H1 (cell line): Measurements from ENCODE around the gene TTC21A. TPM values are rescaled to one million over a fixed set of nuclear protein-coding genes. Genes with fewer than 3 reads are reported as not detected.

Experiments used
- CTCF ChIA-PET: fragments of 300-600 bp; sonication (Branson Sonifier 250); formaldehyde crosslinking; loops from one replicate; lab custom pipeline; 2021; ENCODE audit not compliant: partially characterized antibody; lab: Charles Lee
- POLR2A ChIA-PET: fragments of 300-600 bp; sonication (Branson Sonifier 250); formaldehyde crosslinking; loops from one replicate; lab custom pipeline; 2021; ENCODE audit warnings: inconsistent platforms; ENCODE audit not compliant: partially characterized antibody; lab: Charles Lee
- DNase-seq, 2 experiments: peaks; one replicate each; pipeline versions ENCODE4 v3.0.0 to v3.0.0-alpha.2; 2010 to 2022; ENCODE audit warnings: low spot score in 2 of 2, low read depth in 1 of 2, mixed read lengths in 1 of 2
- FAIRE-seq: peaks from 2 replicates; lab custom pipeline; 2011; peaks lifted over from hg19 to GRCh38; lab: Jason Lieb, UNC
- H2AFZ ChIP-seq: 2 replicates; pipeline ENCODE4 v1.8.1; 2012; ENCODE audit warnings: low read length, inconsistent platforms
- H2AK5ac ChIP-seq: 2 replicates; pipeline ENCODE4 v1.6.1; 2013; ENCODE audit warnings: low read depth, low read length
- H2BK120ac ChIP-seq: replicated peaks from 2 replicates; pipeline ENCODE3; 2013; ENCODE audit warnings: low read depth, low read length, inconsistent platforms
- H2BK12ac ChIP-seq: 2 replicates; pipeline ENCODE4 v1.6.1; 2013; ENCODE audit warnings: low read depth, low read length
- H2BK15ac ChIP-seq: 2 replicates; pipeline ENCODE4 v1.6.1; 2013; ENCODE audit warnings: low read length
- H2BK20ac ChIP-seq: 2 replicates; pipeline ENCODE4 v1.6.1; 2013; ENCODE audit warnings: low read length
- H2BK5ac ChIP-seq: 2 replicates; pipeline ENCODE4 v1.6.1; 2013; ENCODE audit warnings: low read depth, low read length
- H3K14ac ChIP-seq: 2 replicates; pipeline ENCODE4 v1.6.1; 2013; ENCODE audit warnings: inconsistent platforms; ENCODE audit not compliant: insufficient read length
- H3K18ac ChIP-seq: 2 replicates; pipeline ENCODE4 v1.6.1; 2013; ENCODE audit warnings: low read length; ENCODE audit errors: extremely low read depth
- H3K23ac ChIP-seq: 2 replicates; pipeline ENCODE4 v1.6.1; 2013; ENCODE audit warnings: inconsistent platforms; ENCODE audit not compliant: insufficient read length
- H3K23me2 ChIP-seq: 2 replicates; pipeline ENCODE4 v1.6.1; 2013; ENCODE audit warnings: low read depth, low read length
- H3K27ac ChIP-seq: 2 replicates; pipeline ENCODE4 v1.6.1; 2011; ENCODE audit warnings: low read depth, low read length, inconsistent platforms
- H3K27me3 ChIP-seq, 4 experiments: replicated peaks in 1 of 4; 1 replicate in 1 of 4; 2 replicates in 3 of 4; pipeline versions ENCODE4 v1.6.1 to v1.8.1; 2011 to 2013; ENCODE audit warnings: low read length in 3 of 4, mild to moderate bottlenecking in 3 of 4, inconsistent platforms in 2 of 4, mixed read lengths in 2 of 4, moderate library complexity in 1 of 4; ENCODE audit not compliant: control insufficient read depth in 3 of 4, insufficient read depth in 3 of 4; ENCODE audit errors: extremely low read depth in 1 of 4
- H3K36me3 ChIP-seq, 4 experiments: 2 replicates each; pipeline versions ENCODE4 v1.6.1 to v1.8.1; 2011 to 2013; ENCODE audit warnings: mild to moderate bottlenecking in 4 of 4, low read length in 3 of 4, moderate library complexity in 2 of 4, control low read depth in 1 of 4, inconsistent platforms in 1 of 4; ENCODE audit not compliant: insufficient read depth in 4 of 4, control insufficient read depth in 2 of 4
- H3K4ac ChIP-seq: replicated peaks from 2 replicates; pipeline ENCODE3; 2013; ENCODE audit warnings: low read length, low read depth, mixed read lengths, inconsistent platforms; ENCODE audit not compliant: insufficient read length
- H3K4me1 ChIP-seq, 4 experiments: replicated peaks in 1 of 4; 1 replicate in 1 of 4; 2 replicates in 3 of 4; pipeline versions ENCODE4 v1.6.1 to v1.8.1; 2011 to 2013; ENCODE audit warnings: low read length in 3 of 4, inconsistent platforms in 2 of 4, mixed read lengths in 1 of 4; ENCODE audit not compliant: insufficient read depth in 4 of 4, control insufficient read depth in 3 of 4
- H3K4me2 ChIP-seq, 2 experiments: 2 replicates each; pipeline versions ENCODE4 v1.6.1 to v1.8.1; 2011 to 2013; ENCODE audit warnings: low read depth in 2 of 2, low read length in 2 of 2, control low read depth in 1 of 2, inconsistent platforms in 1 of 2, mild to moderate bottlenecking in 1 of 2; ENCODE audit not compliant: insufficient read depth in 1 of 2
- H3K4me3 ChIP-seq, 4 experiments: fragments of 200-600, 300-600 bp in 1 of 4; sonication (generic), shearing (Covaris generic), sonication (Bioruptor Twin) in 1 of 4; 2 replicates each; pipeline versions ENCODE4 v1.5.1 to v1.8.1; 2011 to 2016; ENCODE audit warnings: low read length in 4 of 4, low read depth in 3 of 4, control low read depth in 2 of 4, inconsistent platforms in 2 of 4, mild to moderate bottlenecking in 2 of 4, mixed read lengths in 1 of 4, moderate library complexity in 1 of 4; ENCODE audit not compliant: insufficient read depth in 2 of 4; ENCODE audit errors: extremely low read depth in 1 of 4
- H3K56ac ChIP-seq: replicated peaks from 2 replicates; pipeline ENCODE3; 2013; ENCODE audit warnings: low read depth, mild to moderate bottlenecking, mixed read lengths, low read length, inconsistent platforms; ENCODE audit not compliant: insufficient read length
- H3K79me1 ChIP-seq: 2 replicates; pipeline ENCODE4 v1.6.1; 2013; ENCODE audit warnings: low read depth, low read length, control low read depth
- H3K79me2 ChIP-seq, 2 experiments: 2 replicates each; pipeline versions ENCODE4 v1.6.1 to v1.8.1; 2012 to 2013; ENCODE audit warnings: low read length in 2 of 2, mild to moderate bottlenecking in 2 of 2, inconsistent platforms in 1 of 2; ENCODE audit not compliant: insufficient read depth in 2 of 2, control insufficient read depth in 1 of 2
- H3K9ac ChIP-seq, 4 experiments: replicated peaks in 1 of 4; 1 replicate in 1 of 4; 2 replicates in 3 of 4; pipeline versions ENCODE4 v1.6.1 to v1.8.1; 2011 to 2013; ENCODE audit warnings: low read depth in 3 of 4, low read length in 3 of 4, control low read depth in 2 of 4, mild to moderate bottlenecking in 2 of 4, moderate library complexity in 2 of 4, inconsistent platforms in 1 of 4; ENCODE audit errors: extremely low read depth in 1 of 4
- H3K9me3 ChIP-seq, 2 experiments: 2 replicates each; pipeline versions ENCODE4 v1.6.1 to v1.8.1; 2012 to 2013; ENCODE audit warnings: mild to moderate bottlenecking in 2 of 2, moderate library complexity in 2 of 2, control low read depth in 1 of 2, inconsistent platforms in 1 of 2, low read depth in 1 of 2, low read length in 1 of 2, mixed read lengths in 1 of 2; ENCODE audit not compliant: insufficient read depth in 2 of 2
- H4K20me1 ChIP-seq, 2 experiments: replicated peaks in 1 of 2; 2 replicates each; pipeline versions ENCODE3 to v1.8.1; 2011 to 2013; ENCODE audit warnings: inconsistent platforms in 2 of 2, low read length in 2 of 2, mild to moderate bottlenecking in 1 of 2; ENCODE audit not compliant: insufficient read depth in 2 of 2, control insufficient read depth in 1 of 2
- H4K5ac ChIP-seq: 2 replicates; pipeline ENCODE4 v1.6.1; 2013; ENCODE audit warnings: low read length, low read depth, mixed read lengths, inconsistent platforms; ENCODE audit not compliant: insufficient read length
- H4K8ac ChIP-seq: 2 replicates; pipeline ENCODE4 v1.8.0; 2013; ENCODE audit warnings: mild to moderate bottlenecking, moderate library complexity, low read length, inconsistent platforms; ENCODE audit not compliant: insufficient read depth; ENCODE audit errors: extremely low read depth
- H4K91ac ChIP-seq: replicated peaks from 2 replicates; pipeline ENCODE3; 2013; ENCODE audit warnings: low read length, mixed read lengths, inconsistent platforms; ENCODE audit not compliant: insufficient read length
- ATF3 ChIP-seq: IDR thresholded peaks from 2 replicates; pipeline ENCODE4 v1.6.1; 2011; ENCODE audit warnings: low read depth, mild to moderate bottlenecking, low read length; ENCODE audit not compliant: insufficient read depth
- CBX8 ChIP-seq: fragments of 300-800, 300-1000 bp; sonication (generic); IDR thresholded peaks from 2 replicates; pipeline ENCODE4 v1.7.1; 2016; ENCODE audit warnings: low read depth, low read length, borderline replicate concordance
- GTF2F1 ChIP-seq: IDR thresholded peaks from 2 replicates; pipeline ENCODE4 v1.6.1; 2012; ENCODE audit warnings: low read depth, low read length, improper control_type of control experiment, borderline replicate concordance
- PHF8 ChIP-seq: fragments of 200-600 bp; sonication (generic); conservative IDR thresholded peaks from 2 replicates; pipeline ENCODE4 v1.7.1; 2012; ENCODE audit warnings: low read depth, mild to moderate bottlenecking, inconsistent platforms, low read length, moderate library complexity
- SIN3A ChIP-seq, 2 experiments: IDR thresholded peaks in 1 of 2; conservative IDR thresholded peaks in 1 of 2; 2 replicates each; pipeline ENCODE4 v1.6.1; 2011 to 2012; ENCODE audit warnings: low read length in 2 of 2, improper control_type of control experiment in 1 of 2, low read depth in 1 of 2, mild to moderate bottlenecking in 1 of 2
- SP2 ChIP-seq: IDR thresholded peaks from 2 replicates; pipeline ENCODE4 v1.6.1; 2012; ENCODE audit warnings: mild to moderate bottlenecking, low read length, inconsistent platforms
- TAF1 ChIP-seq: IDR thresholded peaks from 2 replicates; pipeline ENCODE4 v1.6.1; 2011; ENCODE audit warnings: mild to moderate bottlenecking, low read depth, low read length
- TBP ChIP-seq: IDR thresholded peaks from 2 replicates; pipeline ENCODE4 v1.6.1; 2011; ENCODE audit warnings: low read depth, low read length, improper control_type of control experiment
- WGBS, 2 experiments: shearing (Covaris generic) in 1 of 2; methylation state at CpG; one replicate each; pipeline versions ENCODE4 v1.1.6 to v1.1.7; 2013 to 2015; ENCODE audit warnings: low lambda C conversion rate in 2 of 2, mixed read lengths in 2 of 2, inconsistent platforms in 1 of 2, low coverage in 1 of 2, missing lambda C conversion rate in 1 of 2; ENCODE audit not compliant: insufficient replicate concordance in 2 of 2, insufficient coverage in 1 of 2, insufficient read length in 1 of 2; ENCODE audit errors: extremely low coverage in 1 of 2, missing lambda C conversion rate in 1 of 2; 5-methylcytosine and 5-hydroxymethylcytosine counted together
- polyA plus RNA-seq, 7 experiments: library from polyadenylated mRNA; depleted of rRNA in 3 of 7; stranded (reverse) in 5 of 7; unstranded in 2 of 7; fragments of >200 nt in 5 of 7; fragments of 200-250 nt in 2 of 7; gene quantifications; 1 replicate in 5 of 7; 2 replicates in 1 of 7; 4 replicates in 1 of 7; pipeline versions ENCODE4 v1.2.1 to v1.2.3, GENCODE V29; 2011 to 2013; ENCODE audit warnings: missing spikeins in 2 of 7, mixed read lengths in 2 of 7
- total RNA-seq: library from RNA; stranded (reverse); fragmentation: NEBNext Ultra II Directional; extraction: Animal tissue kit (Norgen Biotek cat#: 25700); gene quantifications from 2 replicates; pipeline ENCODE4 v1.2.1, GENCODE V29; 2021
- TF ChIP-seq, protein P1 (sequence below), 3 experiments: IDR thresholded peaks; 1 replicate in 2 of 3; 2 replicates in 1 of 3; pipeline versions ENCODE4 v1.5.1 to v1.6.1; 2011; ENCODE audit warnings: low read length in 3 of 3, mild to moderate bottlenecking in 3 of 3, inconsistent platforms in 2 of 3, low read depth in 1 of 3, moderate library complexity in 1 of 3; ENCODE audit not compliant: insufficient read depth in 1 of 3; ENCODE audit errors: control extremely low read depth in 1 of 3

TTC21A gene
- total and polyA plus RNA-seq, 2 of the 8 experiments (the other 6 are each of a cell fraction or from before 2014, with no cell fraction given), result 2.3 to 2.8 TPM

DNA sequence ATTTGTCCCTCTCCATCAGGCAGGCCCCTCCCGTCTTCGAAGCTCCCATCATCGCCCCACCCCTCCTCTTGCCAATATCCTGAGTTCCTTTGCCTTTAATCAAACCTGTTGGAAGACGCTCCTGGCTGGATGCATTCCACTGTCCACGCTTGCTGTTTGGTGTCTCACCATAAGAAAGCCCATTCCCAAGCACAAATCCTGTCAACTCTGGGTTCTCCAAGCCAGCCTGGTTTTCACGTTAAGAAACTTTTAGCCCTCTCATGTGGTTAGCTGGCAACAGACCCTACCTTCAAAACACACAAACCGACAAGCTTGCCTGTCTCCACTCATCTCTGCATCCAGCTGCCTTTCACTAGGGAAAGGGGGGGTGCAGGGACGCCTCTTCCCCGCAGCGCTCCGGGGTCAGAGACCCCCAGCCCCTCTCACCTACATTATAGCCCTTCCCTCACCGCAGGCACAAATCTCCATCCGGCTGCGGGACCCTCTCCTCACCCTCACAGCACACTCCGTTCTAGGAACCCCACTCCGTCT is 1.1 kb upstream of the TTC21A start:
- peak overlapping the region; percentile 77 to 92 (median 84) for H3K4me3 ChIP-seq
- H3K4ac ChIP-seq, result peak overlapping the region; percentile 45
- H3K79me1 ChIP-seq, result peaks cover 6% of the 10 kb centered on the region; the same call in 1 of the 2 replicates
- peaks cover 0 to 10% of the 10 kb centered on the region in 2 experiments for H4K20me1 ChIP-seq
- H3K27me3 ChIP-seq, result peaks cover 0 to 8% (median 3%) of the 10 kb centered on the region in 4 experiments; a peak in 2 of 7 replicates
- no peak overlapping the region for H2BK12ac ChIP-seq
- H3K18ac ChIP-seq, result no peak overlapping the region
- no peak overlapping the region for H2BK5ac ChIP-seq
- peaks cover 12% of the 10 kb centered on the region; the same call in 1 of the 2 replicates for H3K23me2 ChIP-seq
- H3K4me2 ChIP-seq, result peak overlapping the region; percentile 92 to 93
- H3K23ac ChIP-seq, result no peak overlapping the region
- no peak overlapping the region for H4K5ac ChIP-seq
- ChIA-PET CTCF (interaction anchor here (0.9 to 10.4 kb wide), 14 partner anchors 9 to 184 kb away, joined by 3 to 106 read pairs (median 6); no protein-coding TSS in a partner anchor), POLR2A (interaction anchor here (0.7 to 2.5 kb wide), 5 partner anchors 9 to 182 kb away, joined by 3 to 8 read pairs (median 3); no protein-coding TSS in a partner anchor)
- no peaks in the 10 kb centered on the region for H3K36me3 ChIP-seq
- H3K9me3 ChIP-seq, result no peaks in the 10 kb centered on the region
- H3K56ac ChIP-seq, result no peak overlapping the region
- whole genome bisulfite sequencing, 2 experiments, result 13% methylated on average over 15 of the region's 16 CpGs; no CpG with 5 or more reads in 1 of the 2 experiments
- H2AK5ac ChIP-seq, result no peak overlapping the region
- DNase-seq (no peak), FAIRE-seq (no peak)
- peak overlapping the region in 3 of 4 experiments; percentile 59 to 80 (median 60); a peak in 6 of 7 replicates for H3K9ac ChIP-seq
- H2AFZ ChIP-seq, result 0 out of 2 replicates have a peak overlapping the region, but pooled peaks have one; percentile 82
- H3K14ac ChIP-seq, result no peak overlapping the region
- H3K27ac ChIP-seq, result no peak overlapping the region
- no peaks in the 10 kb centered on the region for H3K79me2 ChIP-seq
- H4K8ac ChIP-seq, result peak overlapping the region; percentile 86
- no peak overlapping the region for H2BK120ac ChIP-seq
- no peak overlapping the region for H4K91ac ChIP-seq
- no peak overlapping the region for H2BK15ac ChIP-seq
- H2BK20ac ChIP-seq, result no peak overlapping the region
- no peaks in the 10 kb centered on the region; a peak in 2 of 7 replicates for H3K4me1 ChIP-seq
- TF ChIP-seq, protein P1, sequence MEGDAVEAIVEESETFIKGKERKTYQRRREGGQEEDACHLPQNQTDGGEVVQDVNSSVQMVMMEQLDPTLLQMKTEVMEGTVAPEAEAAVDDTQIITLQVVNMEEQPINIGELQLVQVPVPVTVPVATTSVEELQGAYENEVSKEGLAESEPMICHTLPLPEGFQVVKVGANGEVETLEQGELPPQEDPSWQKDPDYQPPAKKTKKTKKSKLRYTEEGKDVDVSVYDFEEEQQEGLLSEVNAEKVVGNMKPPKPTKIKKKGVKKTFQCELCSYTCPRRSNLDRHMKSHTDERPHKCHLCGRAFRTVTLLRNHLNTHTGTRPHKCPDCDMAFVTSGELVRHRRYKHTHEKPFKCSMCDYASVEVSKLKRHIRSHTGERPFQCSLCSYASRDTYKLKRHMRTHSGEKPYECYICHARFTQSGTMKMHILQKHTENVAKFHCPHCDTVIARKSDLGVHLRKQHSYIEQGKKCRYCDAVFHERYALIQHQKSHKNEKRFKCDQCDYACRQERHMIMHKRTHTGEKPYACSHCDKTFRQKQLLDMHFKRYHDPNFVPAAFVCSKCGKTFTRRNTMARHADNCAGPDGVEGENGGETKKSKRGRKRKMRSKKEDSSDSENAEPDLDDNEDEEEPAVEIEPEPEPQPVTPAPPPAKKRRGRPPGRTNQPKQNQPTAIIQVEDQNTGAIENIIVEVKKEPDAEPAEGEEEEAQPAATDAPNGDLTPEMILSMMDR (IDR thresholded peaks at IDR 0.05; ENCODE audit: control extremely low read depth in 1 of 3, insufficient read depth in 1 of 3, low read depth in 1 of 3, low read length in 3 of 3), result no peak
- no peak for TF ChIP-seq CBX8
- TF ChIP-seq TBP, result no peak
- no peak for TF ChIP-seq ATF3
- no peak for TF ChIP-seq PHF8
- TF ChIP-seq SP2, result no peak
- TF ChIP-seq TAF1, result no peak
- TF ChIP-seq GTF2F1, result no peak
- 0 out of 4 replicates have a peak, but pooled peaks of 1 of the 2 experiments have one; percentile 38 for TF ChIP-seq SIN3A (conservative IDR thresholded peaks at IDR 0.05 in 1 of 2, IDR thresholded peaks at IDR 0.05 in 1 of 2; ENCODE audit: low read depth in 1 of 2, low read length in 2 of 2)
